ENCODE data around the gene ZNF106.

The ZNF106 gene

DNA sequence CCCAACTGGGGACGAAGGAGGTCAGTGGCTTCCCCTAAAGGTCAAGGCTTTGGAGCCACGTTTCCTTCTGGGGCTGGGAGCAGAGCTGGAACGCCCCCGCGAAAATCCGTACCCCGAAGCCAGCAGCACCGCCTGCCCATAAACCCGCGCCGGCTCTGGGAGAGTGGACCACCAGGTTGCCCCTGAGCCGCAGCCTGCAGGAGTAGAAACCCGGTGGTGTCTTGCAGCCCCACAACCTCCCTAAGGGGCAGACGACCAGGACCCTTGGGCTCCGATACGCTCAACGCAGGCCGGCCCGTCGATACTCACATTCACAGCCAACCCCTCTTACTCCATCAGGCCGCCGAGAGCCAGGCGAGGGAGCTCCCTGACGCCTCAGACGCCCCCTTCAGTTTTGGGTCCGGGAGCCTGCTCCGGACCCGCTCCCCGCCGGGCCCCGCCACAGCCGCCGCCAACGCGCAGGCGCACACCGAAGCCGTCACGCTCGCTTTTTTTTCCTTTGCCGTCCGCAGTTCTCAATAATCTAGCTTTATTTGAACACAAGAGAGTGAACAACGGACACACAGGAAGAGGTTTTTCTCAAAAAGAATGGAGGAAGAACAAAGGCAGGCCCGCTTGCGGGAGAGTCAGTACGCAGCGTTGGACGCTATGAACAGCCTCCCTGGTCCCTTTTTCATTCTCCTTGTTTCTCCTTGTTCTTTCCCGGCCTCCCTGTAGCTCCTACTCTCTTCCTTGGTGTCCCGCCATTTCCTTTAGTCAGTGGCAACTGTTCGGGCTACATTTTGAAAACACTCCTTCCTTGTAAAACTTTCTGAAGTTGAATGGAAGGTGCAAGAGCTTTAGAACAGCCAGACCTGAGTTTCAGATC is at the start of gene ZNF106:
Gene ZNF106, minus strand, starts transcription at position 471 of the 868 bp plus-strand sequence. CDS start 18,852 bp downstream, outside the sequence.
- peak; percentile 95 for DNase-seq (ENCODE audit: low spot score)

DNA sequence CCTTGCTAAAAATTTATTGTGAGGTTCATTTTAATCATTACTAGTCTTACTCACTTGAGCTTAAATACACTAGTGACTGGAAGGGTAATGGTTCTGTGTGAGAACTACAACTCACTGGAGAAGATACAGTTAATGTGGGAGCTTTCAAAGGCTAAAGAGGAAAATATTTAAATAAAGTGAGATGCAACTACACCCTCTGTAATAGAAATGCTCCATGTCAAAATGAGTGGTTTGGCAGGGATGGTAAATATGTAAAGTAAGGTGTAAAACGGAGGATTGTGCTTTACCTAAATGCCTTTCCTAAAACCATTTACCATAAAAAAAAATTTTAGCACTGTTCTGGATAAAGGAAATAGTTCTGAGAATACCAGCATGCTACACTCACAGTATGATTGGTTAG is 42.3 kb upstream of the ZNF106 start:
- DNase-seq (ENCODE audit: low spot score): no peak

DNA sequence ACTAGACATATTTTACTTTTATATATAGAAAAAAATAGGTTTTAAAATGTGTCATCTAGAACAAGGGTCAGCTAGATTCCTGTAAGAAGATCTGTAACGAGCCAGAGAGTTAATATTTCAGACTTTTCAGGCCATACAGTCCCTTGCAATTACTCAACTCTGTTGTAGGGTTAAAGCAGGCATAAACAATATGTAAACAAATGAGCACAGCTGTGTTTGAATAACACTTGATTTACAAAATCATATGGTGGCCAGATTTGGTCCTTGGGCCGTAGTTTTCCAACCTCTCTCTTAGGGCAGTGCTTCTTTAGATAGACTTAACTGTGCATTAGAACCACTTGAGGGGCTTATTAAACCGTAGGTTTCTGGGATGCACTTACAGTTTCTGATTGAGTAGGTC is 38.0 kb upstream of the ZNF106 start:
- no peak for DNase-seq (ENCODE audit: low spot score)

DNA sequence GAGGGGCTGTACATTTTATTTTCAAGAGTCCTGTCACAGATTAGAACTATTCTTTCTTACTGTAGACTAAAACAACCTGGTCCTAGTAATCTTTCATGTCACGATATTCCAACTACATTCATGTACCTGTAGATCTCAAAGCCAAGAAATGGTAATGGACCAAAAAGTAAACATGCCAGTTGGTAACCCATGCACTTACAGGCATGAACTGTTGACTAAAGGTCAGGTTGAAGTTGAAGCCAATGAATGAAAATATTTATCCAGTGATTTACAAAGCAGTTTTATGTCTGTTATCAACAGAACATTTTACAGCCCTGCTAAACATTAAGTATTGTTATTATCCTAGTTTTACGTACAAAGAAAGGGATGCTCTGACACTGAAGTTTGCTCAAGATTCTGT is 32.4 kb upstream of the ZNF106 start:
- no peak for DNase-seq (ENCODE audit: low spot score)

DNA sequence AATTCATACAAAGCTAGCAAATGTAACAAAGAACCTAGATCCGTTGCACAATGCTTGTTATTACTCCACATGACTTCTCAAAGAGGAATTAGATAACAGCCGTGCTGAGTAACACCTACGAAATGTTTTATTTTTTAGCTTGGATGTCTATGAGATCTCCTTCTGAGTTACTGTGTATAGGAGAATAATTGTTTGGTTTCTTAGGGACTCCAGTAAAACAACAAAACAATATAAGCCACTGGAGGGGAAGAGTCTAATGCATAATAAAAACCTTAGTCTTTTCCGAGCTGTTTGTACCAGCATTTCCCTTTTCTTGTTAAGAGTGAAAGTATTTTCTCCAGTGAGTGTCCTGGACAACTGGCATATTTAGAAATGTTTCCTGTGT is 20.1 kb upstream of the ZNF106 start:
- DNase-seq (ENCODE audit: low spot score): no peak

DNA sequence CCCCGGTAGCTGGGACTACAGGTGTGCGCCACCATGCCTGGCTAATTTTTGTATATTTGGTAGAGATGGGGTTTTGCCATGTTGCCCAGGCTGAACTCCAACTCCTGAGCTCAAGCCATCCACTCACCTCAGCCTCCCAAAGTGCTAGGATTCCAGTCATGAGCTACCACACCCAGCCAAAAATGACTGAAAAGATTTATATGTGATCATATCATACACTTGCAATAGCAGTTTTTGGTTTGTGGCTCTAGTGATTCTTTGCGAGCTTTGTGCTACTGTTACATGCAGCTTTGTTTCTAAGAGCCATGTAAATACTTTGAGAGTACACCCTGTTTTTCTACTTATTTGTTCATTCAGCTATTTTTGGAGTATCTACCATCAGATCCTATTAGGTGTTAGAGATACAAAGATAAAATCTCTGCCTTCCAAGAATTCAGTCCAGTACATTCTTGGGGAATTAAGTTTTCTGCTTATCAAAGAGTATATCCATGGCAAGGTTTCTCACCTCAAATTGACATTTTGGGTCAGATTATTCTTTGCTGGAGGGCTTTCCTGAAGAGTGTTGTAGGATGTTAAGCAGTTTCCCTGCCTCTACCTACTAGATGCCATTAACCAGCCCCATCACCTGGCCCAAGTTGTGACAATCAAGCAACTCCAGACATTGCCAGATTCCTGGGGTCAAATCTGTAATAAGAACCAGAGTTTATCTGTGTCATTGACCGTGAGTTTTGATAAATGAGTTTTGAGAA is 19.5 kb upstream of the ZNF106 start:
- DNase-seq (ENCODE audit: low spot score): no peak

DNA sequence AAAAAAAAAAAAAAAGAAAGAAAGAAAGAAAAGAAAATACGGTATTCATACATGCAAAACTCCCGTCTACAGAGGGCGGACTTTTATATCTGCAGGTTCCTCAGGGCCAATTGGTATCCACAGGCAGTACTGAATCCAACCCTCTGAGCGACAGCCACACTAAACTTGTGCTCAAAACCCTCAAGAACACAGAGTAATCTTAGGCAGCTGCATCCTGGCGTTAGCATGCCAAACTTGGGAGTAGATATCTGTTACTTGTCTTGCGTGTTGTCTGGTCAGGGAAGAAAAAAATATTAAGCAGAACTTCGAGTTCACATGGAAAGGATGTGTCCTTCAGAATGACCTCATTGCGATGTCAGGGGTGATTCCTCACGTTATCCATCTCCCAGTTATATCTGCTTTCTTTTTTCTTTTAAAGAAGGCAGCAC is 17.3 kb upstream of the ZNF106 start:
- DNase-seq (ENCODE audit: low spot score): no peak

DNA sequence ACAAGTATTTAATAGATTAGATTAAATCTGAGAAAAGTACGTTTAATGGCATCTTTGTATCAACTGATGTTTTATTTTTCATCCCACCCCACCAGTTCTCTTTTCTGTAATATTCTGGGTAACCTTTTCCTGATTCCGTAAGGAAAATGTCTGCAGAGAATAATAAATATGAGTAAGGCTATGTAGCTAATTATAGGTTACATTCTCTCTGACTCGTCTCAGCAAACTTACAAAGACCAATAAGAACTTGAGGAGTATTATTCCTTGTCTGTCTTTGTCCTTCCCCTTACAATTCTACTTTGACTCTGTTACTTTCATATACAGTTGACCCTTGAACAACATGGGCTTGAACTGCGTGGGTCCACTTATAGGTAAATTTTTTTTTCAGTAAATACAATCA is 16.6 kb upstream of the ZNF106 start:
- DNase-seq (ENCODE audit: low spot score): peak; percentile 26

DNA sequence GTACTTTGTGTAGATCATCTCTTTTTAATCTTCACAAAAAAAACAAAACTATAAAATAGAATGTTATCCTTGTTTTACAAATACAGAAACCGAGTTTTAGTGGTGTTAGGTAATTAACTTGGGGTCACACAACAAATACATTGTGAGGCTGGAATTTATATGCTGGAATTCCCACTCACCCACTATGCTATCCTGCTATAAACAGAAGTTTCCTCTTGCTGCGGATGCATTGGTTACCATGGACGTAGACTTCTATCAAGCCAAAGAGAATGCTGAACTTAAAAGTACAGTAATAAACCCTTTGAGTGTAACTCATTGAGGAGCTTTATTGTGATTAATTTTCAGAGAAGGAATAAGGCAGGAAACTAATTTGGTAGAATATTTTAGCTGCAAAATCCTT is 13.7 kb upstream of the ZNF106 start:
- no peak for DNase-seq (ENCODE audit: low spot score)

DNA sequence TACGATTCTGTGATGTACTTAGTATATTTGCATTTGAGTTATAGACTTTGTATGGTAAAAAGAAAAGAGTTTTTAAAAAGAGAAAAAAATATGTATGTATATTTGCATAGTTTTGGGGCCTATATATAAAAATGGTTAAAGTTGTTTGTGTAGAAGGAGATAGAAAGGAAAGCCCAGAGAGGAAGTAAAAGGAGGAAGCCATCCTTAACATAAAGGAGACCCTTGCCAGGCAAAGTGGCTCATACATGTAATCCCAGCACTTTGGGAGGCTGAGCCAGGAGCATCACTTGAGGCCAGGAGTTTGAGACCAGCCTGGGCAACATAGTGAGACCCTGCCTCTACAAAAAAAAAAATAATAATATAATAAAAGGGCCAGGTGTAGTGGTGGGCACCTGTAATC is 12.9 kb upstream of the ZNF106 start:
- DNase-seq (ENCODE audit: low spot score): no peak

DNA sequence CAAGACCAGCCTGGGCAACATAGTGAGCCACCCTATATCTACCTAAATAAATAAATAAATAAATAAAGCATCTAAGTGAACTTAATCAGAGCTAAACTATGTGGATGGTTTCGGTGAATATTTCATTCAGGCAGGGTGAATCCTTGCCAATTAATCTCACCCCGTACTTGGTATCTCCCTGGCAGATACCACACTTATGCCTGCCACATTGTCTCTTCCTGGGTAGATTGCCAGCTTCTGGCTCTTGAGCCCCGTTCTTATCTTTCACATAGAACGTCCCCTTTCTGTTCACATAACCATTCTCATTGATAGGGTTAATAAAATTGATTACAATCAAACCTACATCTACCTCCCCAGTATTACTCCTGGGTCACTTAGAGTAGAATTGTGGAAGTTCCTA is 11.5 kb upstream of the ZNF106 start:
- no peak for DNase-seq (ENCODE audit: low spot score)

DNA sequence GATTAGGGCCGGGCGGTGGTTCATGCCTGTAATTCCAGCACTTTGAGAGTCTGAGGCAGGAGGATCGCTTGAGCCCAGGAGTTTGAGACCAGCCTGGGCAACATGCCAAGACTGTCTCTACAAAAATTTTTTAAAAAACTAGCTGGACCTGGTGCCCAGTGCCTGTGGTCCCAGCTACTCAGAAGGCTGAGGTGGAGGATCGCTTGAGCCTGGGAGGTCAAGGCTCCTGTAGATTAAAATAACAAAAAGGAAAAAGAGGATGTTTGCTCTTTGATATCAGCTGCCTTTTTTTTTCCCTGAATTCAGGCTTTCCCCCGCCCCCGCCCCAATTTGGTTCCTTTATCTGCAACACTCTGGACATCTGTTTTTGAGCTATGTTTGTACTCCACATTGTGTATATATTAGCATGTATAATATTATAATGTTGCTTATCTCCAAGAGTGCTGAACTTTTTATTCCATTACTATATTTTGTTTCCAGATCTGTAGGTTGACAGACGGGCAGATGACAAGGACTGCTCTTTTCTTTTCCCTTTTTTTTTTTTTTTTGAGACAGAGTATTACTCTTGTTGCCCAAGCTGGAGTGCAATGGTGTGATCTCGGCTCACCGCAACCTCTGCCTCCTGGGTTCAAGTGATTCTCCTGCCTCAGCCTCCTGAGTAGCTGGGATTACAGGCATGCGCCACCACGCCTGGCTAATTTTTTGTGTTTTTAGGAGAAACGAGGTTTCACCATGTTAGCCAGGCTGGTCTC is 9.1 kb upstream of the ZNF106 start:
- no peak for DNase-seq (ENCODE audit: low spot score)

DNA sequence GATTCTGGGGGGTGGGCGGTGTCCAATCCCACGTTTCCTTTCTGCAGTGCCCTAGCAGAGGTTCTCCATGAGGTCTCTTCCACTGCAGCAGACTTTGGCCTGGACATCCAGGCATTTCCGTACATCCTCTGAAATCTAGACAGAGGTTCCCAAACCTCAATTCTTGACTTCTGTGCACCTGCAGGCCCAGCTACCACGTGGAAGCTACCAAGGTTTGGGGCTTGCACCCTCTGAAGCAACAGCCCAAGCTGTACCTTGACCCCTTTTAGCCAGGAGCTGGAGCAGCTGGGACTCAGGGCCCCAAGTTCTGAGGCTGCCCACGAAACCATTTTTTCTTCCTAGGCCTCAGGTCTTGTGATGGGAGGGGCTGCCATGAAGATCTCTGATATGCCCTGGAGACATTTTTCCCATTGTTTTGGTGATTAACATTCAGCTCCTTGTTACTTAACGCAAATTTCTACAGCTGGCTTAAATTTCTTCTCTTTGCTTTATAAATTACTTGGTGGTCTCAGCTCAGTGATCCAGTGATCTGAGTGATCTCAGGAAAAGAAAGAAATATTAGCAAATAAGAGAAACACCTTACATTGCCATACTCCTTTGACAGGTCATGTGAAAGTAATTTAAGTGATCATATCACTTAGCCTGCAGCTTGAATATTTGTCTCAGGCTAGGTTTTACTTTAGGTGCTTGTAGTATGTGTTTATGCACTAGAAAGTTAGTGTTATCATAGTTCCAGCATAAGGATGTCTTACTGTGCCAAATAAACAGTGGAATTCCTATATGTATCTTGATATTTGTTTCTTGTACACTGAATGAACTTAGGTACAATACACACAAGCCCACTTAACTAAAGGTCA is 7.5 kb upstream of the ZNF106 start:
- DNase-seq (ENCODE audit: low spot score): no peak

DNA sequence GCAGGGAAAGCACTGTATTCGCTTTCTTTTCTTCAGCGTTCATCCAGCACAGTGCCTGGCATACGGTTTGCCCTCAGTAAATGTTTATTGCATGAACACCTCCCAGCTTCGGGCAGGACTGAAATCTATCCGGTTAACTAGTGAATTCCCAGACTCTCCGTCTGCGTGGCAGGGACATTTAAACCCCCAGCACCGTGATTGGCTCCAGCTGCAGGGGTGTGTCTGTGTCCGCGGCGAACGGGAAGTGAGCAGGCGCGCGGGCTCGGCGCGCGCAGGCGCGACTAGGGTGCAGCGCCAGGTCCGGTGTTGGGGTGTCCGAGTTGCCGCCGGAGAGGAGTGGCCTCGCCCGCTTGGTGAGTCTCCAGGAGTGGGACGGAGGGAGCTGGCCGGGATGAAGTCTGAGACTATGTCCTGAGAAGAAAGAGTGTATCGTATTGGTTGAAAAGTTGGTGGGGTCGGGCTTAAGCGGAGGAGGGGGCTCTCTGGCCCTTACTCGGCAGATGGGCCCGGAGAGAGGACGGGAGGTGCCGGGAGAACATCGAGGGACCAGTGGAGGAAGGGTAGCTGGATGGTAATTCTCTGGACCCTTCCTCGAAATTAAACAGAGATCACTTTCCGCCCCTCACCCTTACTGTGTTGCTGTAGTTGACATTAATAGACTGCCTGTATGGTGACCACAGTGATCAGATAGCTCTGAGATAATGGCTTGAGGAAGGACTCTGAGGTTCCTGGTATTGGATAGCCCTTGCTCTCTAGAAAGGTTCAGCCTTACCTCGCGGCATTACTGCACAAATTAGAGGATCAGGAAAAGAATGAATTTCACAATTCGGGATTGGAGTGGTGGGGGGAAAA is 4.6 kb upstream of the ZNF106 start, which contains the start of gene SNAP23:
Gene SNAP23, plus strand, starts transcription at position 274 of the 852 bp plus-strand sequence. CDS start 16,213 bp downstream, outside the sequence.
- peak; percentile 98 for DNase-seq (ENCODE audit: low spot score)

DNA sequence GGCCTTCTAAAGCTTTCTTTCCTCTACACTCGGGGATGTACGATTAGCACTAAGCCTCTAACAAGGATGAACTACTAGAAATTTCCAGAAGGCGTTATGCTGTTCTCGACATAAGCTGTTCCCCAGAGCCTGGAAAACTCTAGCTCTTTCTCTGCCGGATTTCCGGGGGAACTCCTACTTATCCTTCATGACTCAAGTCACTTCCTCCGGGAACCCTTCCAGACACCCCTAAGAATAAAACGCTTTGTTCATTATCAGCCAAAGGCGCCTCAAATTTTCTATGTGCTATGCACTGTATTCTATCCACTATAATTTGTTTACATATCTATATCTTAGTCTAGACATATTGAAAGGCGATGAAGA is 4.0 kb upstream of the ZNF106 start:
- DNase-seq (ENCODE audit: low spot score): peak; percentile 96

DNA sequence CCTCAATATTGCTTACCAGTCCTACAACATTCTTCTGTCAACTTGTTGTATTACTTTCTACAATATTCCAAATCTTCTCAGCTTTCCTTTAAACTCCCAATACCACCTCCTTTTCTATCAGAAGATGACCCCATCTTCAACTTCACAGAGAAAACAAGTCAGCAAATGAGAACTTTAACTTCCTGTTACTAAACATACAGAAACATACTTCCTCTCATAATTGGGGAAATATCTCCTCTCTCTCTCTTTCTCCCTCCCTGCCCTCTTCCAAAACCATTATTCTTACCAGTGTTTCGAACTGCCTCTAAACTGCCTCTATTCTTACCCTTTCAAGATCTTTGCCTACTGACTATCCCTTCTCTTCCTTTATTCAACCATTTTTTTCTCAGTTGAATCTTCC is 2.7 kb upstream of the ZNF106 start:
- no peak for DNase-seq (ENCODE audit: low spot score)

DNA sequence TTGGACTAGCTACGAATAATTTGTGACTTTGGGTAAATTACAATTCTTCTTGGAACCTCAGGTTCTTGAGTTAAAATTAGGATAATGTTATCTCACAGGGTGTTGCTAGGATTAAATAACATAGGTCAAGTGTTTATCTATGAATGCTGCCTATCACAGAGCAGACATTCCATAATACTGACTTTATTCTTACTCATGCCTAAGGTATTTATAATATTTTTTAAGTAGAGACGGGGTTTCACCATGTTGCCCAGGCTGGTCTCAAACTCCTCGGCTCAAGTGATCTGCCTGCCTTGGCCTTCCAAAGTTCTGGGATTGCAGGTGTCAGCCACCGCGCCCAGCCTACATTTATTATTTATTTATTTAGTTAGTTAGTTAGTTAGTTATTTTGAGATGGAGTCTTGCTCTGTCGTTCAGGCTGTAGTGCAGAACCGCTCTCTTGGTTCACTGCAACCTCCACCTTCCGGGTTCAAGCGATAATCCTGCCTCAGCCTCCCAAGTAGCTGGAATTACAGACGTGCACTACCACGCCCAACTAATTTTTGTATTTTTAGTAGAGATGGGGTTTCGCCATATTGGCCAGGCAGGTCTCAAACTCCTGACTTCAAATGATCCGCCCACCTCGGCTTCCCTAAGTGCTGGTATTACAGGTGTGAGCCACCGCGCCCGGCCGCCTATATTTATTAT is 741 bp upstream of the ZNF106 start:
- peak; percentile 92 for DNase-seq (ENCODE audit: low spot score)

DNA sequence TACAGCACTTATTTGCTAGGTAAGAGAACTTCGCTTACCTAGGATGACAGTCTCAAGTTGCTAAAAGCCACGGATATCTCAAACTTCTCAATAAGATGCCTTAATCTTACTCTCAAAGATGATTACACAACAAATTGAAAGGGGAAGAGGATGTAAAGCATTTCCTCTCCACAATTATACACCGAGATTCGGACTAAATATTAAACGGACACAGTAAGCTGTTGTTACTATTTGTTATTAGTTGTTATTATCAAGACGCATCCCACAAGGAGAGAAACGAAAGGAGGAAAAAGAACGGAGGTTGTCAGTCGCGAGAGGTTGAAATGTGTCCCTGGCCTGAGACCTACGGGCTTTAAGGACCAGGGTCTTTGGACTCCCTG is 660 bp downstream of the ZNF106 start:
- no peak for DNase-seq (ENCODE audit: low spot score)

DNA sequence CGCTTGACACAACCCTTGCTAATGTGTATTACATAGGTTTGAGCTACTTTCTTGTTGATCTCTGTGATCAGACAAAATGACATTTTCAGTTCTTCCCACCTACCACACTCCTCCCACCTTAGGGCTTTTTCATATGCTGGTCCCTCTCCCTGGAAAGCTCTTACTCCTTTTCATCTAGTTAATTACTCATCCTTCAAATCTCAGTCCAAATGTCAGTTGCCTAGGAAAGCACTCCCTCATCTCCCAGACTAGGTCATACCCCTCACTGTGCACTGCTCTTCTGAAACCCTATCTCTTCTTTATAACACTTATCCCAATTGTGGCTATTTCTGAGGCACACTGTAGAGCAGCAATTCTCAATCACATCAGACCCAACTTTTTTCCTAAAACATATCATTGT is 7.3 kb downstream of the ZNF106 start:
- no peak for DNase-seq (ENCODE audit: low spot score)

DNA sequence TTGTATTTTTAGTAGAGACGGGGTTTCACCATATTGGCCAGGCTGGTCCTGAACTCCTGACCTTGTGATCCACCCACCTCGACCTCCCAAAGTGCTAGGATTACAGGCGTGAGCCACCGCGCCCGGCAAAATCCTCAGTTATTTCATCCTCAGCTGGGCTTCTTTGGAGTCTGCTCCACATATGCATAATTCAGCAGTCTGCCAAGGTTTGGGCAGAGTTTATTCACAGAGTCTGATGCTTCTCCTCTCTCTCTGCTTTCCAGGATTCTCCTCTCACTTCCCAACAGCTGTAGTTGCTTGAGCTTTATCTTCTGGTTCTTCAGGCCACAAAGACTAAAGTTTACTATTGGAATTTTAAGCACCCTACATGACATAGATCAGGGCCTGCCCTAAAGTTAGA is 8.2 kb downstream of the ZNF106 start:
- DNase-seq (ENCODE audit: low spot score): no peak

Data from RKO (cell line).